Lower lobe of right lung (tissue), 2 donors: Measurements from ENCODE around the gene HTR2B. TPM values are rescaled to one million over a fixed set of nuclear protein-coding genes. Genes with fewer than 3 reads are reported as not detected.
"Not testable (repeated sequence)": the region's sequence is repeated elsewhere in the genome, so short reads cannot be mapped to it uniquely, and the experiment has no call there.

Source experiments
- ATAC-seq, 2 donors: fragments of 200-7000 bp; cut with Tn5 transposase; one replicate each; pipeline ENCODE4 v1.9.1; 2020 to 2022; ENCODE audit warnings: mild to moderate bottlenecking in 2 of 2, moderate library complexity in 2 of 2
- DNase-seq: peaks from one replicate; pipeline ENCODE4 v3.0.0-alpha.2; 2020
- H3K27ac ChIP-seq: fragments of 200-600 bp; one replicate; pipeline ENCODE4 v1.8.0; 2022
- H3K27me3 ChIP-seq: fragments of 200-600 bp; one replicate; pipeline ENCODE4 v1.8.0; 2022; ENCODE audit warnings: low read depth
- H3K36me3 ChIP-seq: fragments of 200-600 bp; one replicate; pipeline ENCODE4 v1.8.0; 2022; ENCODE audit warnings: mild to moderate bottlenecking
- H3K4me1 ChIP-seq: fragments of 200-600 bp; one replicate; pipeline ENCODE4 v1.8.0; 2022
- H3K4me3 ChIP-seq: fragments of 200-600 bp; one replicate; pipeline ENCODE4 v1.8.0; 2022; ENCODE audit warnings: mild to moderate bottlenecking
- H3K9me3 ChIP-seq: fragments of 200-600 bp; one replicate; pipeline ENCODE4 v1.8.0; 2022
- intact Hi-C: fragments of 100-400 bp; cut with DNase I; formaldehyde crosslinking; loops from one replicate; pipeline ENCODE4 v1.11.0; 2022
- total RNA-seq: library from RNA; stranded (reverse); fragmentation: NEBNext Ultra II Directional; extraction: Animal tissue kit (Norgen Biotek cat#: 25700); gene quantifications from one replicate; pipeline ENCODE4 v1.2.1, GENCODE V29; 2021
- TF ChIP-seq, protein P1 (sequence below): fragments of 200-600 bp; IDR thresholded peaks from one replicate; pipeline ENCODE4 v1.8.0; 2022; ENCODE audit warnings: antibody characterized with exemption, mild to moderate bottlenecking
- donor health status: DM: no; HTN: yes; CAD: no; lungs with severe emphysema.

Gene HTR2B
- total RNA-seq, 1 donor from 2014 or later, result 0.65 TPM

DNA sequence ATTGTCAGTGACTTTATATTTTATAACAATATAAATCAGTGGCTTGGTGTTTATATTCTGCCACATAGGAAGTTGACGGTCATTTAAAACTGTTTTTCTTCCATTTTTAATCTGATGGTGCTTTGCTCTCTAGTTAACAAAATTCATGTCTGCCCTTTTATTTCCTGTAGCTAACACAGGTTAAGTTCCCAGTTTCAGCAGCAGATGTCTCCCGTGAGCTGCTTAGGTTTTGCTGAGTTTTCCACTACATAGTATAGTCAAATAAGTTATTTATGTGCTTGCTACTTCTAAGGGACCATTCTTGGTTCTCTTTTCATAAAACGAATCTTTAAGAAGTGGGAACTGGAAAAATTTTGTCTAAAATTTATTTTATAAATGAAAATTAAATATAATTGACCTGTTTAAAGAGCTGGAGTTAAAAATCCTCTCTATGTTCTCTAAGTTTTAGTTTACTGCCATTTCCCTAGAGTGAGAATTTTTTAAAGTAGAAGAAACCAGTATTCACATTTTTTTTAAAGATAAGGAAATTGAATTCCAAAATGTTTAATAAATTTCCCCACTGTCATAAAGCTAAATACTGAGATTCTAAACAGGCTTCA, 20.6 kb downstream of the HTR2B start:
- intact Hi-C loops, result no loop called here
- no peak overlapping the region for H3K27ac ChIP-seq
- H3K36me3 ChIP-seq, result peaks cover 34% of the 10 kb centered on the region
- H3K9me3 ChIP-seq, result peaks cover 11% of the 10 kb centered on the region
- H3K4me1 ChIP-seq, result peaks cover 5% of the 10 kb centered on the region
- TF ChIP-seq, protein P1, sequence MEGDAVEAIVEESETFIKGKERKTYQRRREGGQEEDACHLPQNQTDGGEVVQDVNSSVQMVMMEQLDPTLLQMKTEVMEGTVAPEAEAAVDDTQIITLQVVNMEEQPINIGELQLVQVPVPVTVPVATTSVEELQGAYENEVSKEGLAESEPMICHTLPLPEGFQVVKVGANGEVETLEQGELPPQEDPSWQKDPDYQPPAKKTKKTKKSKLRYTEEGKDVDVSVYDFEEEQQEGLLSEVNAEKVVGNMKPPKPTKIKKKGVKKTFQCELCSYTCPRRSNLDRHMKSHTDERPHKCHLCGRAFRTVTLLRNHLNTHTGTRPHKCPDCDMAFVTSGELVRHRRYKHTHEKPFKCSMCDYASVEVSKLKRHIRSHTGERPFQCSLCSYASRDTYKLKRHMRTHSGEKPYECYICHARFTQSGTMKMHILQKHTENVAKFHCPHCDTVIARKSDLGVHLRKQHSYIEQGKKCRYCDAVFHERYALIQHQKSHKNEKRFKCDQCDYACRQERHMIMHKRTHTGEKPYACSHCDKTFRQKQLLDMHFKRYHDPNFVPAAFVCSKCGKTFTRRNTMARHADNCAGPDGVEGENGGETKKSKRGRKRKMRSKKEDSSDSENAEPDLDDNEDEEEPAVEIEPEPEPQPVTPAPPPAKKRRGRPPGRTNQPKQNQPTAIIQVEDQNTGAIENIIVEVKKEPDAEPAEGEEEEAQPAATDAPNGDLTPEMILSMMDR, result peak; percentile 85
- ATAC-seq (peak; percentile 72 to 81), DNase-seq (no peak)
- H3K27me3 ChIP-seq, result no peaks in the 10 kb centered on the region
- H3K4me3 ChIP-seq, result no peak overlapping the region

DNA sequence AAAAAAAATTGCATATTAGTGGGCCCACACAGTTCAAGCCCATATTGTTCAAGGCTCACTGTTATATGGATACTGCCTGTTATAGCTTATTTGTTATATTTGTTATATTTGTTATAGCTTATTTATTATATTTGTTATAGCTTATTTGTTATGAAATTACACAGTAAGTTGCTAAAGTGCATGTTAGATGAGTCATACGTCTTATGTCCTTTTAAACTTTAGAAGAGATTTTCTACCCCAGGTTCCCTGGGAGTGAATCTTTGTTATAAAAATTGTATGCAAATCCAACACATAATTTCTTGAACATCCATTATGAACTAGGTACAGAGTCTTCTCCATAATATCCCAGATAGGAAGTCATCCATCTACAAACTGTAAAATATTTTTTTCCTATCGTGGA, 22.1 kb downstream of the HTR2B start:
- H3K9me3 ChIP-seq, result peaks cover 19% of the 10 kb centered on the region
- peaks cover 27% of the 10 kb centered on the region for H3K36me3 ChIP-seq
- DNase-seq, result no peak
- peaks cover 5% of the 10 kb centered on the region for H3K4me1 ChIP-seq
- no peak overlapping the region for H3K4me3 ChIP-seq
- H3K27ac ChIP-seq, result no peak overlapping the region
- intact Hi-C loops, result no loop called here
- TF ChIP-seq, protein P1, result no peak
- no peak for ATAC-seq
- H3K27me3 ChIP-seq, result no peaks in the 10 kb centered on the region

DNA sequence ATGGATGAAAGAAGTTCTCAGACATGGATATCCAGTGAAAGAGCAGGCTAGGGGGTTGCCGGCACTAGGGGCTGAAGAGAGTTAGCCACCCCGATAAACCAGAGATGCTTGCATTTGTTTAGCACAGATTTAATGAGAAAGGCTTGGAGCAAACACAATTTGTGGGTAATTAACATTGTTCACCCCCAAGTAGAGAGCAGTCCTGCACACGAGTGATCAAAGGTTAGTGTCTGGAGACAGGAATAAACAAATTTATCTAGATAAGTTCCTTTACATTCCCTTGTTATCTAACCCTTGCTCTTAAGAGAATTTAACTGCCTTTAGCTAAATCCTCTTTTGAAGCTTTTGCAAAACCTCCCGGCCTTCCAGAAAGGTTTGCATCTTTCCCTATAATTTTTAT, 23.9 kb downstream of the HTR2B start:
- Histone ChIP-seq H3K27me3 (no peaks in the 10 kb centered on the region), H3K36me3 (peaks cover 36% of the 10 kb centered on the region), H3K4me1 (peaks cover 5% of the 10 kb centered on the region), H3K4me3 (no peak overlapping the region), H3K27ac (no peak overlapping the region), H3K9me3 (peaks cover 19% of the 10 kb centered on the region)
- DNase-seq (no peak), ATAC-seq (no peak)
- intact Hi-C loops, result no loop called here
- TF ChIP-seq, protein P1, result no peak

DNA sequence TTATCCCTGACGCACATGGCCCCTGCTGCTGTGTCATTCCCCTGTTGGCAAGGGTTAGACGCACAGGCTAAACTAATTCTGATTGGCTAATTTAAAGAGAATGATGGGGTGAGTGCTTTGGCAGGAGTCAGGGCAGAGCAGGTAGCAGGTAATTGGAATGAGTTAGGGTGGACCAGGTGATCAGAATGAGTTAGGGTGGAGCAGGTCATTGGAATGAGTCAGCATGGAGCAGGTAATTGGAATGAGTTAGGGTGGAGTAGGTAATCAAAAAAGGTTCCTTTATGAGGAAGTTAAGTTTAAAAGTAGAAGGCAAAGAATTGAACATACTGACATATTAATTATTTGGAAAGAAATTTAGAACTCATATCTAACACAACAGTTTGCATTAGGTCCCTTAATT, 24.5 kb downstream of the HTR2B start:
- H3K4me3 ChIP-seq, intact Hi-C loops, ATAC-seq, H3K27ac ChIP-seq, H3K4me1 ChIP-seq, H3K27me3 ChIP-seq, DNase-seq: not testable (repeated sequence)
- Histone ChIP-seq H3K9me3 (peaks cover 19% of the 10 kb centered on the region), H3K36me3 (peaks cover 36% of the 10 kb centered on the region)

DNA sequence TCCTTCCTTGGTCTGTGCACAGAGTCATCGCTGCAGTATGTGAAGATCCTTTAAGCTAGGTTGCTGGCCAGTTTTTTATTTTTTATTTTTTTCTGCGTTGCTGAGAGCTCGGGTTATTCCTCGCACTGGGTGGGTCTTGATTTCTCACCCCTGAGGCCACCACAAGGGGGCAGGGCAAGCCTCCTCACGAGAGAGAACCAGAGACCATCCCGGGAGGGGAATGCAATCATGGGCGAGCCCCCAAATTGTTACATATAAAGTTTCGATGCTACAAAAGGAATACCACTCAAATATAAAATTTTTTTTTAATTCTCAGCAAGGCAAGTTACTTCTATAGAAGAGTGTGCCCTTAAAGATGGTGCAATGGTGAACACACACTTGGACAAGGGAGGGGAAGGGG, 24.9 kb downstream of the HTR2B start:
- intact Hi-C loops, result no loop called here
- peaks cover 36% of the 10 kb centered on the region for H3K36me3 ChIP-seq
- H3K4me3 ChIP-seq, result no peak overlapping the region
- no peak for ATAC-seq
- H3K27me3 ChIP-seq, result no peaks in the 10 kb centered on the region
- TF ChIP-seq, protein P1, result no peak
- no peak for DNase-seq
- H3K4me1 ChIP-seq, result peaks cover 5% of the 10 kb centered on the region
- H3K27ac ChIP-seq, result no peak overlapping the region
- peaks cover 19% of the 10 kb centered on the region for H3K9me3 ChIP-seq

DNA sequence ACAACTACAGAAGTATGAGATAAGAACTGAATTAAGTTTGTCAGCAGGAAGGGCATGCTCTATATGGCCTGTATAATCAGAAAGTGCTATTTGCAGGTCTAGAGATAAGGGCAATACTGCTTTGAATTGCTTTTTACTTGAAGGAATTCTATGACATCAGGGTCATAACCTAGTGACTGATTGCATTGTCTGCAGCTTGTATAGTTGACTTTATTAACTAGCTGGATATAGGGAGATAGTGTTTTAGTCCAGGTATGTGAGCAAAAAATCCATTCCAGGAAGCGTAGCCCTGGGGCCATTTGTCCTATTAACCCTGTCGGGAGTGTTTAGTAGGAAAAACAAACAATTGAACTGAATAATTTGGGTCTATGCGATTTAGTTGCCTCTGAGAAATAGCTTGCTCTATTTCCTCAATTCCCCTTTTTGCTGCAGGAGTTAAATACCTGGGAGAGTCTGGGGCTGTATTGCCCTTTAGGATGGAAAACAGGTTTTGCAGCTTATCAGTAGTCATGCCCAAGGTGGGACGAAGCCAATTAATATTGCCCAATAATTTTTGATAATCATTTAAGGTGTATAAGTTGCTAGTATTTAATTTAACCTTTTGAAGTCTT, 30.0 kb downstream of the HTR2B start:
- intact Hi-C loops, result no loop called here

More for the DNA sequence above, 30.0 kb downstream of the HTR2B start:
- TF ChIP-seq, protein P1, result no peak
- H3K27ac ChIP-seq, result no peak overlapping the region
- DNase-seq (no peak), ATAC-seq (no peak)
- peaks cover 14% of the 10 kb centered on the region for H3K9me3 ChIP-seq
- H3K4me1 ChIP-seq, result no peaks in the 10 kb centered on the region
- no peaks in the 10 kb centered on the region for H3K27me3 ChIP-seq
- no peak overlapping the region for H3K4me3 ChIP-seq
- peaks cover 41% of the 10 kb centered on the region for H3K36me3 ChIP-seq
